Right lobe of liver (tissue), 4 donors: ENCODE results near the gene PRKAR2B.

Experiments
- POLR2A ChIP-seq: fragments of 450-650 bp; IDR thresholded peaks from one replicate; pipeline ENCODE4 v1.6.1; 2017; ENCODE audit warnings: antibody characterized with exemption, mild to moderate bottlenecking
- TF ChIP-seq, protein P1 (sequence below), 4 donors: fragments of 200-600 bp in 3 of 4; fragments of 450-650 bp in 1 of 4; IDR thresholded peaks; one replicate each; pipeline versions ENCODE4 v1.5.1 to v1.8.0; 2016 to 2022; ENCODE audit warnings: antibody characterized with exemption in 4 of 4, mild to moderate bottlenecking in 2 of 4
- donor health status: DM: no; HTN: no; CAD: no.
- donor health status: DM: no; HTN: no; CAD: no.
- donor health status: DM: no; HTN: yes; CAD: no.

DNA sequence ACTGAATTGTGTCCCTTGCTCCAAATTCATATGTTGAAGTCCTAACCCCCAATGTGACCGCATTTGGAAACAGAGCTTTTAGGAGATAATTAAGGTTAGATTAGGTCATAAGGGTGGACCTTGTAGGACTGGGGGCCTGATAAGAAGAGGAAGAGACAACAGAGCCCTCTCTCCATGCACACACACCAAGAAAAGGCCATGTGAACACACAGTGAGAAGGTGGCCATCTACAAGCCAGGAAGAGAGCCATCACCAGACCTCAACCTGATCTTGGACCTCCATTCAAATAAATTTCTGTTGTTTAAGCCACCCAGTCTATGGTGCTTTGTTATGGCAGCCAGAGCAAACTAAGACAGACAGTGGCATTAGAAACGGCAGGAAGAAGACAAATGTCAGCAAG is 12.5 kb upstream of the PRKAR2B start:
- TF ChIP-seq, protein P1, sequence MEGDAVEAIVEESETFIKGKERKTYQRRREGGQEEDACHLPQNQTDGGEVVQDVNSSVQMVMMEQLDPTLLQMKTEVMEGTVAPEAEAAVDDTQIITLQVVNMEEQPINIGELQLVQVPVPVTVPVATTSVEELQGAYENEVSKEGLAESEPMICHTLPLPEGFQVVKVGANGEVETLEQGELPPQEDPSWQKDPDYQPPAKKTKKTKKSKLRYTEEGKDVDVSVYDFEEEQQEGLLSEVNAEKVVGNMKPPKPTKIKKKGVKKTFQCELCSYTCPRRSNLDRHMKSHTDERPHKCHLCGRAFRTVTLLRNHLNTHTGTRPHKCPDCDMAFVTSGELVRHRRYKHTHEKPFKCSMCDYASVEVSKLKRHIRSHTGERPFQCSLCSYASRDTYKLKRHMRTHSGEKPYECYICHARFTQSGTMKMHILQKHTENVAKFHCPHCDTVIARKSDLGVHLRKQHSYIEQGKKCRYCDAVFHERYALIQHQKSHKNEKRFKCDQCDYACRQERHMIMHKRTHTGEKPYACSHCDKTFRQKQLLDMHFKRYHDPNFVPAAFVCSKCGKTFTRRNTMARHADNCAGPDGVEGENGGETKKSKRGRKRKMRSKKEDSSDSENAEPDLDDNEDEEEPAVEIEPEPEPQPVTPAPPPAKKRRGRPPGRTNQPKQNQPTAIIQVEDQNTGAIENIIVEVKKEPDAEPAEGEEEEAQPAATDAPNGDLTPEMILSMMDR (IDR thresholded peaks at IDR 0.05): no peak
- TF ChIP-seq POLR2A: no peak
